Measurements from ENCODE around the gene RSPH1.

Gene RSPH1

GRCh38 chr21:42532466-42533181, 36.6 kb upstream of the RSPH1 start:
- DNase-seq (ENCODE audit: low read depth in 2 of 2): no peak

GRCh38 chr21:42531771-42532170, 35.7 kb upstream of the RSPH1 start:
- DNase-seq (ENCODE audit: low read depth in 2 of 2): no peak

GRCh38 chr21:42530167-42530518, 34.1 kb upstream of the RSPH1 start:
- no peak for DNase-seq (ENCODE audit: low read depth in 2 of 2)

- no peak for DNase-seq (ENCODE audit: low read depth in 2 of 2)
Observed at GRCh38 chr21:42527489-42528158, 31.6 kb upstream of the RSPH1 start.

- DNase-seq (ENCODE audit: low read depth in 2 of 2): no peak
Observed at GRCh38 chr21:42527127-42527488, 31.1 kb upstream of the RSPH1 start.

GRCh38 chr21:42526379-42526727, 30.3 kb upstream of the RSPH1 start:
- DNase-seq (ENCODE audit: low read depth in 2 of 2): no peak

- DNase-seq (ENCODE audit: low read depth in 2 of 2): no peak
Observed at GRCh38 chr21:42525676-42526378, 29.8 kb upstream of the RSPH1 start.

GRCh38 chr21:42525029-42525581, 29.1 kb upstream of the RSPH1 start:
- no peak for DNase-seq (ENCODE audit: low read depth in 2 of 2)

- DNase-seq (ENCODE audit: low read depth in 2 of 2): peak; percentile 21 to 40
Observed at GRCh38 chr21:42524341-42525028, 28.5 kb upstream of the RSPH1 start.

GRCh38 chr21:42523941-42524340, 27.9 kb upstream of the RSPH1 start:
- DNase-seq (ENCODE audit: low read depth in 2 of 2): no peak

- DNase-seq (ENCODE audit: low read depth in 2 of 2): no peak
Observed at GRCh38 chr21:42523211-42523610, 27.2 kb upstream of the RSPH1 start.

- no peak for DNase-seq (ENCODE audit: low read depth in 2 of 2)
Observed at GRCh38 chr21:42522771-42523170, 26.7 kb upstream of the RSPH1 start.

- no peak for DNase-seq (ENCODE audit: low read depth in 2 of 2)
Observed at GRCh38 chr21:42522271-42522670, 26.2 kb upstream of the RSPH1 start.

GRCh38 chr21:42521805-42522204, 25.8 kb upstream of the RSPH1 start:
- no peak for DNase-seq (ENCODE audit: low read depth in 2 of 2)

GRCh38 chr21:42521384-42521783, 25.4 kb upstream of the RSPH1 start:
- DNase-seq (ENCODE audit: low read depth in 2 of 2): no peak

GRCh38 chr21:42520628-42521253, 24.7 kb upstream of the RSPH1 start:
- no peak for DNase-seq (ENCODE audit: low read depth in 2 of 2)

GRCh38 chr21:42518626-42519025, 22.6 kb upstream of the RSPH1 start:
- DNase-seq (ENCODE audit: low read depth in 2 of 2): no peak

- no peak for DNase-seq (ENCODE audit: low read depth in 2 of 2)
Observed at GRCh38 chr21:42518215-42518614, 22.2 kb upstream of the RSPH1 start.

- no peak for DNase-seq (ENCODE audit: low read depth in 2 of 2)
Observed at GRCh38 chr21:42515708-42516502, 19.9 kb upstream of the RSPH1 start.

- no peak for DNase-seq (ENCODE audit: low read depth in 2 of 2)
Observed at GRCh38 chr21:42514883-42515228, 18.8 kb upstream of the RSPH1 start.
